ENCODE results near the gene TAF4. TPM values are rescaled to one million over a fixed set of nuclear protein-coding genes. Genes with fewer than 3 reads are reported as not detected.

TAF4 gene
- total RNA-seq, 1 donor from 2014 or later: 17.6 TPM

GRCh38 chr20:62003567-62004405 lies 61.9 kb downstream of the TAF4 start:
- H3K36me3 ChIP-seq: peaks cover 100% of the 10 kb centered on the region
- TF ChIP-seq CTCF (IDR thresholded peaks at IDR 0.05): no peak
- intact Hi-C loops (cut with DNase I): no loop called here
- no peak overlapping the region for H3K27ac ChIP-seq
- ATAC-seq (no peak), DNase-seq (no peak)
- H3K27me3 ChIP-seq (ENCODE audit: low read depth): no peaks in the 10 kb centered on the region
- no peaks in the 10 kb centered on the region for H3K4me1 ChIP-seq
- no peaks in the 10 kb centered on the region for H3K9me3 ChIP-seq
- no peak overlapping the region for H3K4me3 ChIP-seq

- H3K36me3 ChIP-seq: peaks cover 100% of the 10 kb centered on the region
- DNase-seq (no peak), ATAC-seq (no peak)
- TF ChIP-seq CTCF (IDR thresholded peaks at IDR 0.05): no peak
- H3K27me3 ChIP-seq (ENCODE audit: low read depth): no peaks in the 10 kb centered on the region
- H3K27ac ChIP-seq: no peak overlapping the region
- intact Hi-C loops (cut with DNase I): no loop called here
- no peak overlapping the region for H3K4me3 ChIP-seq
- no peaks in the 10 kb centered on the region for H3K9me3 ChIP-seq
- H3K4me1 ChIP-seq: no peaks in the 10 kb centered on the region
Measured at GRCh38 chr20:62002882-62003480, 62.7 kb downstream of the TAF4 start.

- Histone ChIP-seq H3K4me3 (no peak overlapping the region), H3K27me3 (ENCODE audit: low read depth) (no peaks in the 10 kb centered on the region), H3K4me1 (no peaks in the 10 kb centered on the region), H3K9me3 (no peaks in the 10 kb centered on the region), H3K36me3 (peaks cover 100% of the 10 kb centered on the region), H3K27ac (no peak overlapping the region)
- intact Hi-C loops (cut with DNase I): no loop called here
- DNase-seq: no peak
- no peak for TF ChIP-seq CTCF (IDR thresholded peaks at IDR 0.05)
- ATAC-seq: no peak
Measured at GRCh38 chr20:62001178-62001715, 64.4 kb downstream of the TAF4 start.

GRCh38 chr20:61998343-61999121 lies 67.1 kb downstream of the TAF4 start:
- H3K36me3 ChIP-seq: peaks cover 97% of the 10 kb centered on the region
- ATAC-seq (no peak), DNase-seq (no peak)
- no peaks in the 10 kb centered on the region for H3K9me3 ChIP-seq
- intact Hi-C loops (cut with DNase I): no loop called here
- H3K27ac ChIP-seq: no peak overlapping the region
- no peaks in the 10 kb centered on the region for H3K27me3 ChIP-seq (ENCODE audit: low read depth)
- TF ChIP-seq CTCF (IDR thresholded peaks at IDR 0.05): no peak
- no peaks in the 10 kb centered on the region for H3K4me1 ChIP-seq
- H3K4me3 ChIP-seq: no peak overlapping the region

- TF ChIP-seq CTCF (IDR thresholded peaks at IDR 0.05): no peak
- DNase-seq: no peak
- Histone ChIP-seq H3K4me3 (no peak overlapping the region), H3K9me3 (no peaks in the 10 kb centered on the region), H3K4me1 (no peaks in the 10 kb centered on the region), H3K36me3 (peaks cover 97% of the 10 kb centered on the region), H3K27me3 (ENCODE audit: low read depth) (no peaks in the 10 kb centered on the region), H3K27ac (no peak overlapping the region)
- no peak for ATAC-seq
- intact Hi-C loops (cut with DNase I): no loop called here
Measured at GRCh38 chr20:61997891-61998290, 67.8 kb downstream of the TAF4 start.

Measured in lower lobe of right lung (tissue), 2 donors.